GM19372 (cell line): ENCODE data around the gene RNF14.
"Not testable (repeated sequence)": the region's sequence is repeated elsewhere in the genome, so short reads cannot be mapped to it uniquely, and the experiment has no call there.

Source experiments
- ATAC-seq: cut with Tn5 transposase; IDR thresholded peaks from one replicate; pipeline ENCODE4 v1.9.1; 2021; ENCODE audit warnings: mild to moderate bottlenecking, low read depth, moderate library complexity; ENCODE audit not compliant: unreplicated experiment

RNF14 gene

GRCh38 chr5:142037599-142037998, 68.7 kb downstream of the RNF14 start:
- not testable (repeated sequence) for ATAC-seq

- ATAC-seq, result no peak
Measured at GRCh38 chr5:142038735-142039134, 69.8 kb downstream of the RNF14 start.
